ENCODE data around the gene GPR137B. TPM values are rescaled to one million over a fixed set of nuclear protein-coding genes. Genes with fewer than 3 reads are reported as not detected.

Gene GPR137B
- polyA plus RNA-seq, 1 donor from 2014 or later, result 8.2 TPM

DNA sequence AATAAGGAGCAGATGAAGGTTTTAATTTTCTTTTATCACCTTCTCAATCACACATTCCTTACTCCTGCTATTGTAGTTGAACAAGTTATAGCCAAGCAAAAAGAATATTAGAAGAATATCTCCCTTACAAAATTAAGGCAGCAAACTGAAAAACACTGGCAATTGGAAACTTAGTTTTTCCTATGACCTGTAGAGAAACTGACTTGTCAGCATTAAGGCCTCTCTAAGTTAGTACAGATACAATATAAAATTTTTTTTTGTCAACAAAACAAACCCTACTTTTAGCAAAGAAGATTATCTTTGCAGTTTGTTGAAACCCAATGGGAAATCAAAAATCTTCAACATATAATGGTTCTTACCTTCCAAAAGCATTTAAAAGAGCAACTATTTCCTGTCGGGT lies 78.1 kb downstream of the GPR137B start:
- Histone ChIP-seq H2AFZ (ENCODE audit: low read depth, low read length) (no peak overlapping the region), H3K27me3 (ENCODE audit: insufficient read depth, low read depth, low read length) (no peaks in the 10 kb centered on the region), H3K9ac (ENCODE audit: low read length) (no peak overlapping the region), H3K4me2 (ENCODE audit: low read length) (no peak overlapping the region), H3K4me3 (ENCODE audit: low read length) (no peak overlapping the region), H3K36me3 (ENCODE audit: insufficient read depth, low read length) (no peaks in the 10 kb centered on the region), H3K9me3 (ENCODE audit: low read length) (no peaks in the 10 kb centered on the region), H4K20me1 (ENCODE audit: insufficient read depth) (no peaks in the 10 kb centered on the region), H3K79me2 (replicated peaks; ENCODE audit: insufficient read depth, low read length) (no peaks in the 10 kb centered on the region), H3K9me2 (ENCODE audit: insufficient read depth, low read length) (no peaks in the 10 kb centered on the region), H3K27ac (ENCODE audit: low read length) (no peak overlapping the region), H3F3A (ENCODE audit: insufficient read depth, low read length, poor library complexity, severe bottlenecking) (no peaks in the 10 kb centered on the region)
- TF ChIP-seq EP300 (conservative IDR thresholded peaks at IDR 0.05; ENCODE audit: poor library complexity, severe bottlenecking), result no peak
- TF ChIP-seq, protein P1, sequence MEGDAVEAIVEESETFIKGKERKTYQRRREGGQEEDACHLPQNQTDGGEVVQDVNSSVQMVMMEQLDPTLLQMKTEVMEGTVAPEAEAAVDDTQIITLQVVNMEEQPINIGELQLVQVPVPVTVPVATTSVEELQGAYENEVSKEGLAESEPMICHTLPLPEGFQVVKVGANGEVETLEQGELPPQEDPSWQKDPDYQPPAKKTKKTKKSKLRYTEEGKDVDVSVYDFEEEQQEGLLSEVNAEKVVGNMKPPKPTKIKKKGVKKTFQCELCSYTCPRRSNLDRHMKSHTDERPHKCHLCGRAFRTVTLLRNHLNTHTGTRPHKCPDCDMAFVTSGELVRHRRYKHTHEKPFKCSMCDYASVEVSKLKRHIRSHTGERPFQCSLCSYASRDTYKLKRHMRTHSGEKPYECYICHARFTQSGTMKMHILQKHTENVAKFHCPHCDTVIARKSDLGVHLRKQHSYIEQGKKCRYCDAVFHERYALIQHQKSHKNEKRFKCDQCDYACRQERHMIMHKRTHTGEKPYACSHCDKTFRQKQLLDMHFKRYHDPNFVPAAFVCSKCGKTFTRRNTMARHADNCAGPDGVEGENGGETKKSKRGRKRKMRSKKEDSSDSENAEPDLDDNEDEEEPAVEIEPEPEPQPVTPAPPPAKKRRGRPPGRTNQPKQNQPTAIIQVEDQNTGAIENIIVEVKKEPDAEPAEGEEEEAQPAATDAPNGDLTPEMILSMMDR (IDR thresholded peaks at IDR 0.05; ENCODE audit: poor library complexity, severe bottlenecking), result no peak

DNA sequence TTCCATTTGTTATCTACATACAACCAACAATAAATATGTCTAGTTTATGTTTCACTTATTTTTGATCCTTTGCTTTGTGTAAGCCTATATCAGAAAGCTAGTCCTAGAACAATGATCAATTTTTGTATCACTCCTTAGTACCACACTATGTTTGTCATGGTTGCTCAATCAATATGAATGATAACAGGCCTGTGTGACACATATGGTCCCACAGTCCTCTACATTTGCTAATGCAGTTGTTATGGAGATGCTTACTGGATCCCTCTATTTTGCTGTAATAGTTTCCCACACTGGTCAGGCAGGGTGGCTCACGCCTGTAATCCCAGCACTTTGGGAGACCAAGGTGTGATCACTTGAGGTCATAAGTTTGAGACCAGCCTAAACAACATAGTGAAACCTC lies 80.3 kb downstream of the GPR137B start:
- H3K36me3 ChIP-seq (ENCODE audit: insufficient read depth, low read length), result no peaks in the 10 kb centered on the region
- H3K9me2 ChIP-seq (ENCODE audit: insufficient read depth, low read length), result no peaks in the 10 kb centered on the region
- no peak for TF ChIP-seq EP300 (conservative IDR thresholded peaks at IDR 0.05; ENCODE audit: poor library complexity, severe bottlenecking)
- no peak for TF ChIP-seq TAF1 (IDR thresholded peaks at IDR 0.05; ENCODE audit: low read depth)
- no peak for TF ChIP-seq EZH2 (IDR thresholded peaks at IDR 0.05; ENCODE audit: borderline replicate concordance, insufficient read depth, low read length, poor library complexity, severe bottlenecking)
- TF ChIP-seq RAD21 (conservative IDR thresholded peaks at IDR 0.05), result no peak
- TF ChIP-seq MXI1 (conservative IDR thresholded peaks at IDR 0.05; ENCODE audit: poor library complexity, severe bottlenecking), result no peak
- H3K9me3 ChIP-seq (ENCODE audit: low read length), result no peaks in the 10 kb centered on the region
- H3K27me3 ChIP-seq (ENCODE audit: insufficient read depth, low read depth, low read length), result no peaks in the 10 kb centered on the region
- H3K9ac ChIP-seq (ENCODE audit: low read length), result no peak overlapping the region
- H3K4me2 ChIP-seq (ENCODE audit: low read length), result no peak overlapping the region
- no peak overlapping the region for H2AFZ ChIP-seq (ENCODE audit: low read depth, low read length)
- no peaks in the 10 kb centered on the region for H3K79me2 ChIP-seq (replicated peaks; ENCODE audit: insufficient read depth, low read length)
- H3F3A ChIP-seq (ENCODE audit: insufficient read depth, low read length, poor library complexity, severe bottlenecking), result no peaks in the 10 kb centered on the region
- no peak overlapping the region for H3K27ac ChIP-seq (ENCODE audit: low read length)
- no peak overlapping the region for H3K4me3 ChIP-seq (ENCODE audit: low read length)
- no peaks in the 10 kb centered on the region for H4K20me1 ChIP-seq (ENCODE audit: insufficient read depth)

DNA sequence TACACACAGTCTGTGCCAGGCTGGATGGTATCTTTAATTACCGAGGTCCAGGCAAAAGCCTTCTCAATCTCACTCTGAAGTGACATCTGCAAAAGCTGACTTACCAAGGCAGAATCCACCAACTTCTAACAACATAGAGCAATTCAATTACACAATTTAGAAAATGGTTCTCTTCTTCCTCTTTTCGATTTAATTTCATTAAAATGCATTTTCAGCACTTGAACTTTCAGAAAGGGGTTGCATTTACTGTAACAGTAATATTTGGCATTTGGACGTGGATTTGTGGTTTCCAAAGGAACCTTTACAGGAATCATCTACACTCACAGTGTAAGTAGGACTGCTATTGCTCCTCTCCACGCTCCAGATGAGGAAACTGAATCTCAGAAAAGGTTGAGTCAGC lies 86.1 kb downstream of the GPR137B start:
- H3K27ac ChIP-seq (ENCODE audit: low read length), result no peak overlapping the region
- no peak overlapping the region for H2AFZ ChIP-seq (ENCODE audit: low read depth, low read length)
- H3K9ac ChIP-seq (ENCODE audit: low read length), result no peak overlapping the region
- no peaks in the 10 kb centered on the region for H3K9me3 ChIP-seq (ENCODE audit: low read length)
- no peaks in the 10 kb centered on the region for H3K9me2 ChIP-seq (ENCODE audit: insufficient read depth, low read length)
- no peaks in the 10 kb centered on the region for H3K27me3 ChIP-seq (ENCODE audit: insufficient read depth, low read depth, low read length)
- H3K4me2 ChIP-seq (ENCODE audit: low read length), result no peak overlapping the region
- H4K20me1 ChIP-seq (ENCODE audit: insufficient read depth), result no peaks in the 10 kb centered on the region
- H3K36me3 ChIP-seq (ENCODE audit: insufficient read depth, low read length), result peaks cover 4% of the 10 kb centered on the region
- no peak for TF ChIP-seq MXI1 (conservative IDR thresholded peaks at IDR 0.05; ENCODE audit: poor library complexity, severe bottlenecking)
- no peak for TF ChIP-seq REST (IDR thresholded peaks at IDR 0.05; ENCODE audit: borderline replicate concordance)
- H3K79me2 ChIP-seq (replicated peaks; ENCODE audit: insufficient read depth, low read length), result no peaks in the 10 kb centered on the region
- no peaks in the 10 kb centered on the region for H3F3A ChIP-seq (ENCODE audit: insufficient read depth, low read length, poor library complexity, severe bottlenecking)
- H3K4me3 ChIP-seq (ENCODE audit: low read length), result no peak overlapping the region
